Peyer's patch (tissue), 4 donors: ENCODE measurements around the gene ANKMY1.

Experiments used
- POLR2A ChIP-seq, 2 donors: fragments of 450-650 bp; IDR thresholded peaks; one replicate each; pipeline ENCODE4 v1.5.1; 2017; ENCODE audit warnings: antibody characterized with exemption in 2 of 2, mild to moderate bottlenecking in 2 of 2, moderate library complexity in 2 of 2
- TF ChIP-seq, protein P1 (sequence below), 6 experiments: fragments of 450-650 bp in 4 of 6; fragments of 200-600 bp in 2 of 6; sonication (generic) in 1 of 6; IDR thresholded peaks; one replicate each; pipeline ENCODE4 v1.5.1; 2017 to 2019; ENCODE audit warnings: antibody characterized with exemption in 6 of 6, mild to moderate bottlenecking in 3 of 6, moderate library complexity in 1 of 6

DNA sequence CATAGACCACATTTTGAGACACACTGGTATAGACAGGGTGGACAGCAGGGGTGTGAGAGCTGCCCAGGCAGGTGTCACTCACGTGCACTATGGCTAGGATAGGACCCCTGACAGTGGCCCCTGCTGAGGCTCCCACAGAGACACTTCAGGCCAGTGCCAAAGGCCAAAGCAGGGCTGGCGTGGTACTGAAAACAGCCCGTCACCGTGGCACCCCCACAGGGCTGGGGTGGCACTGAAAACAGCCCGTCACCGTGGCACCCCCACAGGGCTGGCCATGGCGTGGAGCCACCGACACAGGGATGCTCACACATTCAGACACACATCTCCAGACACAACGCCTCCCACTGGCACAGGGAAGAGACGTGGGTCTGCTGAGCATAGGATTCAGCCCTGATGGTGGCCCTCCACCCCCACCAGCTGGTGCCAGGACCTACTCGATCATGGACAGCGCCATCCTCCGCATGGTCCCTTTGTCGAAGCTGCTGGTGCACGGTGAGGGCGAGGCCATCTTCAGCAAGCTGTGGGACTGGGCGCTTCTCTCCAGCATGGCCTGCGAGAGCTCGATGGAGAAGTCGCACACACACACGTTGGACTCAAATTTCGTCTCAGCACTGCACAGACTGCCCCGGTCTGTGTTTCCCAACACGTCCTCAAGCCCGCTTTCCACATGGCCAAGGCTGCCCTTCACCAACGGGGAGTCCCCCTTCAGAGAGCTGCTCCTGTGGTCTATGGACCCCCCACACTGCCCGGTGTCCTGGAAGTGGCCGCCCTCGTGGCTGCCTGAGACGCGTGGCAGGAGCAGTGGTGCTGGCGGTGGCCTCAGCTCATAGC is 34.1 kb downstream of the ANKMY1 start:
- TF ChIP-seq, protein P1, sequence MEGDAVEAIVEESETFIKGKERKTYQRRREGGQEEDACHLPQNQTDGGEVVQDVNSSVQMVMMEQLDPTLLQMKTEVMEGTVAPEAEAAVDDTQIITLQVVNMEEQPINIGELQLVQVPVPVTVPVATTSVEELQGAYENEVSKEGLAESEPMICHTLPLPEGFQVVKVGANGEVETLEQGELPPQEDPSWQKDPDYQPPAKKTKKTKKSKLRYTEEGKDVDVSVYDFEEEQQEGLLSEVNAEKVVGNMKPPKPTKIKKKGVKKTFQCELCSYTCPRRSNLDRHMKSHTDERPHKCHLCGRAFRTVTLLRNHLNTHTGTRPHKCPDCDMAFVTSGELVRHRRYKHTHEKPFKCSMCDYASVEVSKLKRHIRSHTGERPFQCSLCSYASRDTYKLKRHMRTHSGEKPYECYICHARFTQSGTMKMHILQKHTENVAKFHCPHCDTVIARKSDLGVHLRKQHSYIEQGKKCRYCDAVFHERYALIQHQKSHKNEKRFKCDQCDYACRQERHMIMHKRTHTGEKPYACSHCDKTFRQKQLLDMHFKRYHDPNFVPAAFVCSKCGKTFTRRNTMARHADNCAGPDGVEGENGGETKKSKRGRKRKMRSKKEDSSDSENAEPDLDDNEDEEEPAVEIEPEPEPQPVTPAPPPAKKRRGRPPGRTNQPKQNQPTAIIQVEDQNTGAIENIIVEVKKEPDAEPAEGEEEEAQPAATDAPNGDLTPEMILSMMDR (IDR thresholded peaks at IDR 0.05), result no peak
- no peak for TF ChIP-seq POLR2A (IDR thresholded peaks at IDR 0.05)
